ENCODE data around the gene DSCAML1.

DSCAML1 gene

GRCh38 chr11:117814204-117814765 is 17.3 kb upstream of the DSCAML1 start:
- TF ChIP-seq TAF1 (IDR thresholded peaks at IDR 0.05; ENCODE audit: borderline replicate concordance, insufficient read depth, low read length), result no peak
- no peak for TF ChIP-seq FOXP2 (optimal IDR thresholded peaks at IDR 0.05; ENCODE audit: borderline replicate concordance, extremely low read depth, extremely low read length, insufficient read depth)
- TF ChIP-seq SIN3A (IDR thresholded peaks at IDR 0.05; ENCODE audit: borderline replicate concordance, insufficient read depth, low read length), result no peak
- no peak for TF ChIP-seq REST (IDR thresholded peaks at IDR 0.05; ENCODE audit: insufficient read depth in 1 of 2, low read depth in 2 of 2, low read length in 2 of 2)
- TF ChIP-seq POLR2AphosphoS5 (IDR thresholded peaks at IDR 0.05; ENCODE audit: low read depth, low read length), result no peak

GRCh38 chr11:117809236-117810055 is 12.4 kb upstream of the DSCAML1 start:
- TF ChIP-seq SIN3A (IDR thresholded peaks at IDR 0.05; ENCODE audit: borderline replicate concordance, insufficient read depth, low read length) (no peak), FOXP2 (optimal IDR thresholded peaks at IDR 0.05; ENCODE audit: borderline replicate concordance, extremely low read depth, extremely low read length, insufficient read depth) (no peak), TAF1 (IDR thresholded peaks at IDR 0.05; ENCODE audit: borderline replicate concordance, insufficient read depth, low read length) (no peak), REST (IDR thresholded peaks at IDR 0.05; ENCODE audit: insufficient read depth in 1 of 2, low read depth in 2 of 2, low read length in 2 of 2) (no peak), POLR2AphosphoS5 (IDR thresholded peaks at IDR 0.05; ENCODE audit: low read depth, low read length) (no peak)

- TF ChIP-seq REST (IDR thresholded peaks at IDR 0.05; ENCODE audit: insufficient read depth in 1 of 2, low read depth in 2 of 2, low read length in 2 of 2) (no peak), TAF1 (IDR thresholded peaks at IDR 0.05; ENCODE audit: borderline replicate concordance, insufficient read depth, low read length) (no peak), POLR2AphosphoS5 (IDR thresholded peaks at IDR 0.05; ENCODE audit: low read depth, low read length) (no peak), SIN3A (IDR thresholded peaks at IDR 0.05; ENCODE audit: borderline replicate concordance, insufficient read depth, low read length) (no peak), FOXP2 (optimal IDR thresholded peaks at IDR 0.05; ENCODE audit: borderline replicate concordance, extremely low read depth, extremely low read length, insufficient read depth) (no peak)
These were observed 11.8 kb upstream of the DSCAML1 start for GRCh38 chr11:117808784-117809183.

- TF ChIP-seq TAF1 (IDR thresholded peaks at IDR 0.05; ENCODE audit: borderline replicate concordance, insufficient read depth, low read length), result no peak
- TF ChIP-seq REST (IDR thresholded peaks at IDR 0.05; ENCODE audit: insufficient read depth in 1 of 2, low read depth in 2 of 2, low read length in 2 of 2), result no peak
- no peak for TF ChIP-seq POLR2AphosphoS5 (IDR thresholded peaks at IDR 0.05; ENCODE audit: low read depth, low read length)
- no peak for TF ChIP-seq SIN3A (IDR thresholded peaks at IDR 0.05; ENCODE audit: borderline replicate concordance, insufficient read depth, low read length)
- no peak for TF ChIP-seq FOXP2 (optimal IDR thresholded peaks at IDR 0.05; ENCODE audit: borderline replicate concordance, extremely low read depth, extremely low read length, insufficient read depth)
These were observed 10.7 kb upstream of the DSCAML1 start for GRCh38 chr11:117807482-117808327.
